Skeletal muscle satellite cell (primary cell): ENCODE measurements around the gene S100Z.
"Not testable (repeated sequence)": the region's sequence is repeated elsewhere in the genome, so short reads cannot be mapped to it uniquely, and the experiment has no call there.

Source experiments
- H3K27me3 ChIP-seq: 2 replicates; pipeline ENCODE4 v1.7.0; 2013; ENCODE audit warnings: low read length; ENCODE audit not compliant: control insufficient read depth, insufficient read depth
- H3K36me3 ChIP-seq: 2 replicates; pipeline ENCODE4 v1.7.0; 2013; ENCODE audit warnings: mild to moderate bottlenecking, control low read depth, low read length; ENCODE audit not compliant: insufficient read depth
- H3K4me1 ChIP-seq: 2 replicates; pipeline ENCODE4 v1.7.0; 2013; ENCODE audit warnings: low read length; ENCODE audit not compliant: control insufficient read depth, insufficient read depth
- H3K4me2 ChIP-seq: 2 replicates; pipeline ENCODE4 v1.7.0; 2013; ENCODE audit warnings: mild to moderate bottlenecking, low read length
- H3K4me3 ChIP-seq: 2 replicates; pipeline ENCODE4 v1.7.0; 2013; ENCODE audit warnings: low read length
- H3K9ac ChIP-seq: 2 replicates; pipeline ENCODE4 v1.7.0; 2013; ENCODE audit warnings: mild to moderate bottlenecking, low read depth, low read length, moderate library complexity
- H3K9me3 ChIP-seq: replicated peaks from 2 replicates; pipeline ENCODE4 v1.7.0; 2013; ENCODE audit warnings: mild to moderate bottlenecking, control low read depth, low read length

The S100Z gene

GRCh38 chr5:76836585-76836984 is 13.2 kb upstream of the S100Z start:
- no peaks in the 10 kb centered on the region for H3K36me3 ChIP-seq
- H3K4me3 ChIP-seq = no peak overlapping the region
- H3K4me2 ChIP-seq = no peak overlapping the region
- H3K9ac ChIP-seq = no peak overlapping the region
- peaks cover 19% of the 10 kb centered on the region for H3K4me1 ChIP-seq
- H3K27me3 ChIP-seq = no peaks in the 10 kb centered on the region
- H3K9me3 ChIP-seq = no peaks in the 10 kb centered on the region

GRCh38 chr5:76838481-76839261 is 11.1 kb upstream of the S100Z start:
- Histone ChIP-seq H3K4me3 (no peak overlapping the region), H3K9ac (no peak overlapping the region), H3K4me1 (peaks cover 19% of the 10 kb centered on the region), H3K4me2 (no peak overlapping the region), H3K9me3 (no peaks in the 10 kb centered on the region), H3K36me3 (no peaks in the 10 kb centered on the region), H3K27me3 (no peaks in the 10 kb centered on the region)

GRCh38 chr5:76841361-76841760 is 8.5 kb upstream of the S100Z start:
- H3K27me3 ChIP-seq = peaks cover 4% of the 10 kb centered on the region
- peaks cover 19% of the 10 kb centered on the region for H3K4me1 ChIP-seq
- no peak overlapping the region for H3K9ac ChIP-seq
- no peaks in the 10 kb centered on the region for H3K9me3 ChIP-seq
- H3K4me2 ChIP-seq = no peak overlapping the region
- no peaks in the 10 kb centered on the region for H3K36me3 ChIP-seq
- H3K4me3 ChIP-seq = no peak overlapping the region

GRCh38 chr5:76845890-76846289 is 3.9 kb upstream of the S100Z start:
- no peak overlapping the region for H3K4me3 ChIP-seq
- no peaks in the 10 kb centered on the region for H3K4me1 ChIP-seq
- no peak overlapping the region for H3K9ac ChIP-seq
- no peaks in the 10 kb centered on the region for H3K9me3 ChIP-seq
- peaks cover 4% of the 10 kb centered on the region for H3K27me3 ChIP-seq
- no peak overlapping the region for H3K4me2 ChIP-seq
- H3K36me3 ChIP-seq = no peaks in the 10 kb centered on the region

GRCh38 chr5:76850543-76851145 is 830 bp downstream of the S100Z start:
- H3K4me1 ChIP-seq = no peaks in the 10 kb centered on the region
- no peak overlapping the region for H3K4me3 ChIP-seq
- no peaks in the 10 kb centered on the region for H3K36me3 ChIP-seq
- no peaks in the 10 kb centered on the region for H3K9me3 ChIP-seq
- H3K9ac ChIP-seq = no peak overlapping the region
- no peaks in the 10 kb centered on the region for H3K27me3 ChIP-seq
- H3K4me2 ChIP-seq = no peak overlapping the region

GRCh38 chr5:76851728-76852369 is 2.0 kb downstream of the S100Z start:
- Histone ChIP-seq H3K27me3 (no peaks in the 10 kb centered on the region), H3K4me1 (no peaks in the 10 kb centered on the region), H3K4me2 (no peak overlapping the region), H3K4me3 (no peak overlapping the region), H3K9me3 (no peaks in the 10 kb centered on the region), H3K36me3 (no peaks in the 10 kb centered on the region), H3K9ac (no peak overlapping the region)

- no peaks in the 10 kb centered on the region for H3K27me3 ChIP-seq
- H3K4me2 ChIP-seq = no peak overlapping the region
- H3K4me1 ChIP-seq = no peaks in the 10 kb centered on the region
- no peaks in the 10 kb centered on the region for H3K9me3 ChIP-seq
- no peak overlapping the region for H3K9ac ChIP-seq
- no peaks in the 10 kb centered on the region for H3K36me3 ChIP-seq
- no peak overlapping the region for H3K4me3 ChIP-seq
Measured at GRCh38 chr5:76852772-76853171, 3.0 kb downstream of the S100Z start.

GRCh38 chr5:76853741-76854140 is 3.9 kb downstream of the S100Z start:
- not testable (repeated sequence) for H3K4me1 ChIP-seq, H3K4me2 ChIP-seq, H3K4me3 ChIP-seq, H3K36me3 ChIP-seq, H3K9ac ChIP-seq, H3K27me3 ChIP-seq, H3K9me3 ChIP-seq

- Histone ChIP-seq H3K36me3 (no peaks in the 10 kb centered on the region), H3K4me2 (no peak overlapping the region), H3K9ac (no peak overlapping the region), H3K27me3 (no peaks in the 10 kb centered on the region), H3K4me3 (no peak overlapping the region), H3K4me1 (no peaks in the 10 kb centered on the region), H3K9me3 (no peaks in the 10 kb centered on the region)
Measured at GRCh38 chr5:76854644-76855043, 4.8 kb downstream of the S100Z start.

- not testable (repeated sequence) for H3K9ac ChIP-seq, H3K9me3 ChIP-seq, H3K4me3 ChIP-seq, H3K4me1 ChIP-seq, H3K4me2 ChIP-seq, H3K27me3 ChIP-seq, H3K36me3 ChIP-seq
Measured at GRCh38 chr5:76855501-76855900, 5.7 kb downstream of the S100Z start.

- no peak overlapping the region for H3K4me2 ChIP-seq
- H3K4me1 ChIP-seq = no peaks in the 10 kb centered on the region
- no peaks in the 10 kb centered on the region for H3K27me3 ChIP-seq
- no peak overlapping the region for H3K9ac ChIP-seq
- H3K4me3 ChIP-seq = no peak overlapping the region
- no peaks in the 10 kb centered on the region for H3K36me3 ChIP-seq
- H3K9me3 ChIP-seq = no peaks in the 10 kb centered on the region
Measured at GRCh38 chr5:76855961-76856360, 6.1 kb downstream of the S100Z start.

GRCh38 chr5:76856800-76857199 is 7.0 kb downstream of the S100Z start:
- H3K9me3 ChIP-seq, H3K4me1 ChIP-seq, H3K9ac ChIP-seq, H3K27me3 ChIP-seq, H3K4me3 ChIP-seq, H3K4me2 ChIP-seq, H3K36me3 ChIP-seq: not testable (repeated sequence)
